NCI-H1105 (cell line): ENCODE measurements around the gene KBTBD8.

Source experiments
- DNase-seq: peaks from one replicate; lab custom pipeline; 2025; lab: John Stamatoyannopoulos, UW

Gene KBTBD8

GRCh38 chr3:66998113-66998903 is at the start of gene KBTBD8:
Gene KBTBD8, plus strand, starts transcription at chr3:66998307. Its CDS starts 49 bp downstream, at chr3:66998356.
- DNase-seq: peak; percentile 92

- DNase-seq: no peak
Measured at GRCh38 chr3:66948838-66949237, 49.3 kb upstream of the KBTBD8 start.

- no peak for DNase-seq
Measured at GRCh38 chr3:66949898-66950297, 48.2 kb upstream of the KBTBD8 start.

GRCh38 chr3:66952357-66952756 is 45.8 kb upstream of the KBTBD8 start:
- DNase-seq: no peak

- DNase-seq: no peak
Measured at GRCh38 chr3:66953934-66954445, 44.1 kb upstream of the KBTBD8 start.

GRCh38 chr3:66956742-66957141 is 41.4 kb upstream of the KBTBD8 start:
- DNase-seq: no peak

GRCh38 chr3:66957367-66957766 is 40.7 kb upstream of the KBTBD8 start:
- no peak for DNase-seq

GRCh38 chr3:66958067-66958466 is 40.0 kb upstream of the KBTBD8 start:
- DNase-seq: no peak

GRCh38 chr3:66962664-66963063 is 35.4 kb upstream of the KBTBD8 start:
- DNase-seq: no peak

GRCh38 chr3:66971245-66971644 is 26.9 kb upstream of the KBTBD8 start:
- DNase-seq: no peak

- peak; percentile 43 for DNase-seq
Measured at GRCh38 chr3:66971891-66972551, 26.1 kb upstream of the KBTBD8 start.

- no peak for DNase-seq
Measured at GRCh38 chr3:66980791-66981190, 17.3 kb upstream of the KBTBD8 start.

- no peak for DNase-seq
Measured at GRCh38 chr3:66983101-66983500, 15.0 kb upstream of the KBTBD8 start.

- DNase-seq: no peak
Measured at GRCh38 chr3:66985336-66985920, 12.7 kb upstream of the KBTBD8 start.

- no peak for DNase-seq
Measured at GRCh38 chr3:66986406-66986805, 11.7 kb upstream of the KBTBD8 start.

- DNase-seq: no peak
Measured at GRCh38 chr3:66989241-66989640, 8.9 kb upstream of the KBTBD8 start.

- DNase-seq: no peak
Measured at GRCh38 chr3:66989860-66990696, 8.0 kb upstream of the KBTBD8 start.

GRCh38 chr3:66991459-66991858 is 6.6 kb upstream of the KBTBD8 start:
- no peak for DNase-seq

GRCh38 chr3:66993082-66993481 is 5.0 kb upstream of the KBTBD8 start:
- no peak for DNase-seq

GRCh38 chr3:66994588-66994987 is 3.5 kb upstream of the KBTBD8 start:
- DNase-seq: no peak

GRCh38 chr3:66996696-66997095 is 1.4 kb upstream of the KBTBD8 start:
- no peak for DNase-seq

- no peak for DNase-seq
Measured at GRCh38 chr3:66997560-66998112, 471 bp upstream of the KBTBD8 start.
